Keratinocyte (primary cell): ENCODE measurements around the gene C2orf49. TPM values are rescaled to one million over a fixed set of nuclear protein-coding genes. Genes with fewer than 3 reads are reported as not detected.

ENCODE experiments used
- DNase-seq: peaks from one replicate; pipeline ENCODE4 v3.0.0-alpha.2; 2011; ENCODE audit warnings: low read depth, missing footprints, low spot score
- FAIRE-seq: peaks from 2 replicates; lab custom pipeline; 2011; peaks lifted over from hg19 to GRCh38; lab: Jason Lieb, UNC
- H2AFZ ChIP-seq: 2 replicates; pipeline ENCODE4 v1.6.0; 2012; ENCODE audit warnings: low read length, control low read depth, inconsistent platforms; ENCODE audit not compliant: control insufficient read depth
- H3K27ac ChIP-seq: 2 replicates; pipeline ENCODE4 v1.5.1; 2011; ENCODE audit warnings: low read length; ENCODE audit not compliant: control insufficient read depth, insufficient read depth
- H3K27me3 ChIP-seq: 3 replicates; pipeline ENCODE4 v1.6.0; 2011; ENCODE audit warnings: low read length; ENCODE audit not compliant: control insufficient read depth, insufficient read depth; ENCODE audit errors: extremely low read depth
- H3K36me3 ChIP-seq, 2 experiments: 2 replicates in 1 of 2; 3 replicates in 1 of 2; pipeline ENCODE4 v1.5.1; 2011; ENCODE audit warnings: low read length in 2 of 2, mild to moderate bottlenecking in 1 of 2; ENCODE audit not compliant: control insufficient read depth in 2 of 2, insufficient read depth in 2 of 2; ENCODE audit errors: extremely low read depth in 1 of 2
- H3K4me1 ChIP-seq: 3 replicates; pipeline ENCODE4 v1.5.1; 2011; ENCODE audit warnings: low read length; ENCODE audit not compliant: control insufficient read depth, insufficient read depth; ENCODE audit errors: extremely low read depth
- H3K4me2 ChIP-seq: 3 replicates; pipeline ENCODE4 v1.6.0; 2011; ENCODE audit warnings: low read depth, low read length; ENCODE audit not compliant: control insufficient read depth, insufficient read depth; ENCODE audit errors: extremely low read depth
- H3K4me3 ChIP-seq, 3 experiments: fragments of 200-600 bp in 1 of 3; sonication (generic) in 1 of 3; 2 replicates in 2 of 3; 3 replicates in 1 of 3; pipeline ENCODE4 v1.5.1; 2011 to 2016; ENCODE audit warnings: low read length in 3 of 3, mild to moderate bottlenecking in 3 of 3, control low read depth in 2 of 3, inconsistent platforms in 1 of 3, low read depth in 1 of 3, mixed read lengths in 1 of 3, mixed run types in 1 of 3, moderate library complexity in 1 of 3; ENCODE audit not compliant: control insufficient read depth in 2 of 3, insufficient read depth in 2 of 3; ENCODE audit errors: extremely low read depth in 1 of 3
- H3K79me2 ChIP-seq: 2 replicates; pipeline ENCODE4 v1.6.0; 2012; ENCODE audit warnings: low read length; ENCODE audit not compliant: control insufficient read depth, insufficient read depth
- H3K9ac ChIP-seq: 3 replicates; pipeline ENCODE4 v1.6.0; 2011; ENCODE audit warnings: low read length; ENCODE audit not compliant: control insufficient read depth, insufficient read depth; ENCODE audit errors: extremely low read depth
- H3K9me1 ChIP-seq: 3 replicates; pipeline ENCODE4 v1.6.0; 2011; ENCODE audit warnings: low read length; ENCODE audit not compliant: control insufficient read depth, insufficient read depth; ENCODE audit errors: extremely low read depth
- H3K9me3 ChIP-seq: 2 replicates; pipeline ENCODE4 v1.5.1; 2012; ENCODE audit warnings: low read depth, low read length; ENCODE audit not compliant: control insufficient read depth
- H4K20me1 ChIP-seq: 3 replicates; pipeline ENCODE4 v1.6.0; 2011; ENCODE audit warnings: low read length; ENCODE audit not compliant: control insufficient read depth, insufficient read depth; ENCODE audit errors: extremely low read depth
- EZH2 ChIP-seq: IDR thresholded peaks from one replicate; pipeline ENCODE4 v1.6.1; 2012; ENCODE audit warnings: inconsistent platforms, mild to moderate bottlenecking, low read length, moderate library complexity
- dilution Hi-C: fragments of 300-500 bp; cut with MboI; formaldehyde crosslinking; loops from one replicate; pipeline ENCODE4 v1.7.0; 2020; ENCODE audit warnings: low sequenced_read_pairs; ENCODE audit not compliant: extremely low pct_ligation_motif_present
- polyA plus RNA-seq, 5 experiments: library from polyadenylated mRNA; depleted of rRNA in 3 of 5; stranded (reverse) in 3 of 5; stranded (forward) in 1 of 5; unstranded in 1 of 5; fragments of >200 nt; gene quantifications; 1 replicate in 1 of 5; 2 replicates in 3 of 5; 3 replicates in 1 of 5; pipeline versions ENCODE4 v1.2.1 to v1.2.3, GENCODE V29; 2011 to 2012; ENCODE audit warnings: missing spikeins in 2 of 5, low read depth in 1 of 5, low replicate concordance in 1 of 5
- TF ChIP-seq, protein P1 (sequence below), 3 experiments: IDR thresholded peaks in 1 of 3; conservative IDR thresholded peaks in 1 of 3; optimal IDR thresholded peaks in 1 of 3; 2 replicates in 2 of 3; 3 replicates in 1 of 3; pipeline versions ENCODE3 to v1.5.1; 2011; ENCODE audit warnings: low read length in 3 of 3, mild to moderate bottlenecking in 3 of 3, moderate library complexity in 2 of 3, control low read depth in 1 of 3, inconsistent platforms in 1 of 3; ENCODE audit not compliant: insufficient read depth in 2 of 3; ENCODE audit errors: extremely low read depth in 1 of 3

Gene C2orf49
- polyA plus RNA-seq, 1 donor (not counting 4 experiments of a cell fraction or from before 2014, with no cell fraction given): 19.4 TPM

DNA sequence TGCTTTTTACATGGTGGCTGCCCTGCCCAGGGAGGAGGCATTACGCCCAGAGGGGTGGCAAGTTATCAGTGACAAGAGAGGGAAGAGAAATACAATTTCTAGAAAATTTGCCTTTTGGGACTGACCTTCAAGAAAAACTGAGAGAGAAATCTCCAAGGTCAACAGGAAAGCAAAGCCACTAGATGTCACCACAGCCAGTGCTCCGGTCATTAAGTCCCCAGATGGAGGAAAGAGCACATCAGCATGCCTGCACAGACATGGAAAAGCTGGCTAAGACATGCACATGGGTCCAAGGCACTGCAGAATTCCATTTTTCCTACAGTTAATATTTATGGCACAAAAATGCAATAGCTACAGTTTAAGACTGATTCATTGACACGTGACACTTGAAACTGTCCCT lies 40.5 kb downstream of the C2orf49 start:
- H3K27me3 ChIP-seq: no peaks in the 10 kb centered on the region
- no peak overlapping the region for H3K4me2 ChIP-seq
- H3K9ac ChIP-seq: no peak overlapping the region
- no peaks in the 10 kb centered on the region for H3K9me3 ChIP-seq
- peaks cover 20 to 43% of the 10 kb centered on the region in 2 experiments for H3K36me3 ChIP-seq
- peaks cover 4% of the 10 kb centered on the region for H4K20me1 ChIP-seq
- no peak for TF ChIP-seq EZH2
- DNase-seq: no peak
- H2AFZ ChIP-seq: no peak overlapping the region
- H3K4me3 ChIP-seq: no peak overlapping the region
- peaks cover 60% of the 10 kb centered on the region for H3K79me2 ChIP-seq
- dilution Hi-C loops: no loop called here
- peaks cover 87% of the 10 kb centered on the region for H3K4me1 ChIP-seq
- no peaks in the 10 kb centered on the region for H3K9me1 ChIP-seq
- FAIRE-seq: no peak
- H3K27ac ChIP-seq: peak overlapping the region; percentile 10

DNA sequence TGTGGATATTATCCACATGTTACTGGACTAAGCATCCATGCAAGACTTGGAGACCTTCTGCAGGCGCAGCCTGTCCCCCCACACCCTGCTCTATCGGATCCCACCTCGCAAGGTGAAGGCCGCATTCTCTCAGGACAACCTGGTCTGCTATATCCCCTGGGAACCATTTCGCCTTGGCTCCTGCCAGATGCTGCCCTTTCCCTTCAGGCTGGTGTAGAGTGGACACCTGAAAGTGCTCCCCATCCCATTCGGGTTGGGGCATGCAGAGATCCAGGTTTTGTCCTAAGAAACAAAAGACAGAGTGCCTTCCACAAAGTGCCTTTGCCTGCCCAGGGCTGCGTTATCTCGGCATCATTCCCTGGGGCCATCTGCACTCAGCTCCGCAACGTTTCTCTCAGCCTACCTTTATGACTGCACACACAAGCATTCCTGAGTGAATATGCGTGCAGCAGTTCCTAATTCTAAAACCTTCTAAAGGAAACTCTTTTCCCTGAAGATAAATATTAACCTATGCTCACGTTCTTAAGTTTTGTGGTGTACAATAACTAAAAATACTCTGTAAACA lies 41.0 kb downstream of the C2orf49 start:
- DNase-seq (no peak), FAIRE-seq (peak; percentile 26)
- no peak overlapping the region for H2AFZ ChIP-seq
- H3K4me3 ChIP-seq: no peak overlapping the region
- TF ChIP-seq, protein P1, sequence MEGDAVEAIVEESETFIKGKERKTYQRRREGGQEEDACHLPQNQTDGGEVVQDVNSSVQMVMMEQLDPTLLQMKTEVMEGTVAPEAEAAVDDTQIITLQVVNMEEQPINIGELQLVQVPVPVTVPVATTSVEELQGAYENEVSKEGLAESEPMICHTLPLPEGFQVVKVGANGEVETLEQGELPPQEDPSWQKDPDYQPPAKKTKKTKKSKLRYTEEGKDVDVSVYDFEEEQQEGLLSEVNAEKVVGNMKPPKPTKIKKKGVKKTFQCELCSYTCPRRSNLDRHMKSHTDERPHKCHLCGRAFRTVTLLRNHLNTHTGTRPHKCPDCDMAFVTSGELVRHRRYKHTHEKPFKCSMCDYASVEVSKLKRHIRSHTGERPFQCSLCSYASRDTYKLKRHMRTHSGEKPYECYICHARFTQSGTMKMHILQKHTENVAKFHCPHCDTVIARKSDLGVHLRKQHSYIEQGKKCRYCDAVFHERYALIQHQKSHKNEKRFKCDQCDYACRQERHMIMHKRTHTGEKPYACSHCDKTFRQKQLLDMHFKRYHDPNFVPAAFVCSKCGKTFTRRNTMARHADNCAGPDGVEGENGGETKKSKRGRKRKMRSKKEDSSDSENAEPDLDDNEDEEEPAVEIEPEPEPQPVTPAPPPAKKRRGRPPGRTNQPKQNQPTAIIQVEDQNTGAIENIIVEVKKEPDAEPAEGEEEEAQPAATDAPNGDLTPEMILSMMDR (optimal IDR thresholded peaks at IDR 0.05 in 1 of 3, IDR thresholded peaks at IDR 0.05 in 1 of 3, conservative IDR thresholded peaks at IDR 0.05 in 1 of 3; ENCODE audit: extremely low read depth in 1 of 3, insufficient read depth in 2 of 3, low read length in 3 of 3): no peak
- no peak for TF ChIP-seq EZH2
- no peaks in the 10 kb centered on the region for H3K9me1 ChIP-seq
- peak overlapping the region; percentile 2 for H3K4me2 ChIP-seq
- no peaks in the 10 kb centered on the region for H3K27me3 ChIP-seq
- peaks cover 82% of the 10 kb centered on the region for H3K4me1 ChIP-seq
- H3K79me2 ChIP-seq: peaks cover 56% of the 10 kb centered on the region
- H4K20me1 ChIP-seq: peaks cover 4% of the 10 kb centered on the region
- H3K9ac ChIP-seq: no peak overlapping the region
- dilution Hi-C loops: no loop called here
- peaks cover 16 to 38% of the 10 kb centered on the region in 2 experiments for H3K36me3 ChIP-seq
- peak overlapping the region; percentile 39 for H3K27ac ChIP-seq
- H3K9me3 ChIP-seq: no peaks in the 10 kb centered on the region
